Gastrocnemius medialis (tissue), 4 donors: Measurements from ENCODE around the gene EGFR. TPM values are rescaled to one million over a fixed set of nuclear protein-coding genes. Genes with fewer than 3 reads are reported as not detected.

Experiments used
- ATAC-seq, 2 donors: fragments of 150-250 bp; one replicate each; pipeline ENCODE4 v1.9.1; 2016
- DNase-seq, 2 donors: peaks; one replicate each; pipeline ENCODE4 v3.0.0-alpha.2; 2019
- H3K27ac ChIP-seq, 4 donors: fragments of 200-600 bp; sonication (generic); 1 replicate in 1 of 4; 2 replicates in 3 of 4; pipeline ENCODE4 v1.5.1; 2016 to 2018; ENCODE audit warnings: mild to moderate bottlenecking in 2 of 4, moderate library complexity in 1 of 4
- H3K27me3 ChIP-seq, 3 donors: fragments of 200-600 bp; sonication (generic) in 2 of 3; 1 replicate in 1 of 3; 2 replicates in 2 of 3; pipeline versions ENCODE4 v1.5.1 to v1.6.0; 2016 to 2019; ENCODE audit warnings: mild to moderate bottlenecking in 1 of 3, moderate library complexity in 1 of 3
- H3K36me3 ChIP-seq, 2 donors: fragments of 200-600 bp; sonication (generic) in 1 of 2; one replicate each; pipeline ENCODE4 v1.5.1; 2017 to 2018
- H3K4me1 ChIP-seq, 2 donors: fragments of 200-600 bp; sonication (generic) in 1 of 2; one replicate each; pipeline ENCODE4 v1.5.1; 2016 to 2017; ENCODE audit warnings: mild to moderate bottlenecking in 2 of 2
- H3K4me3 ChIP-seq, 4 donors: fragments of 200-600 bp; sonication (generic) in 3 of 4; 1 replicate in 1 of 4; 2 replicates in 3 of 4; pipeline ENCODE4 v1.5.1; 2016 to 2019; ENCODE audit warnings: mild to moderate bottlenecking in 2 of 4
- H3K9me3 ChIP-seq, 3 donors: fragments of 200-600 bp; sonication (generic) in 2 of 3; 1 replicate in 1 of 3; 2 replicates in 2 of 3; pipeline ENCODE4 v1.5.1; 2016 to 2019
- POLR2A ChIP-seq, 2 donors: fragments of 450-650 bp; IDR thresholded peaks; one replicate each; pipeline ENCODE4 v1.6.1; 2017; ENCODE audit warnings: antibody characterized with exemption in 2 of 2, mild to moderate bottlenecking in 2 of 2, moderate library complexity in 2 of 2
- in situ Hi-C, 4 donors: fragments of 200-750 bp; cut with MboI; loops; one replicate each; pipeline versions ENCODE4 v1.15.0 to v1.8.0; 2017; ENCODE audit warnings: low sequenced_read_pairs in 4 of 4
- intact Hi-C: fragments of 100-400 bp; cut with DNase I; formaldehyde crosslinking; loops from one replicate; pipeline ENCODE4 v1.15.1; 2023; ENCODE audit warnings: low total_unique reads
- total RNA-seq, 4 donors: library from RNA; depleted of rRNA; stranded (reverse); fragments of >200 nt; gene quantifications; one replicate each; pipeline versions ENCODE4 v1.1.0 to v1.2.3, GENCODE V29; 2016
- TF ChIP-seq, protein P1 (sequence below), 5 experiments: fragments of 450-650 bp in 3 of 5; fragments of 200-600 bp in 2 of 5; sonication (generic) in 2 of 5; IDR thresholded peaks in 4 of 5; conservative IDR thresholded peaks in 1 of 5; 1 replicate in 4 of 5; 2 replicates in 1 of 5; pipeline ENCODE4 v1.5.1; 2016 to 2019; ENCODE audit warnings: antibody characterized with exemption in 5 of 5, mild to moderate bottlenecking in 3 of 5, moderate library complexity in 3 of 5

Gene EGFR
- total RNA-seq, 4 donors from 2014 or later = 28.0 to 34.8 (median 29.4) TPM

GRCh38 chr7:55085511-55086412 is 66.9 kb downstream of the EGFR start:
- H3K36me3 ChIP-seq = no peaks in the 10 kb centered on the region
- intact Hi-C loops = no loop called here
- TF ChIP-seq POLR2A (IDR thresholded peaks at IDR 0.05) = no peak
- TF ChIP-seq, protein P1, sequence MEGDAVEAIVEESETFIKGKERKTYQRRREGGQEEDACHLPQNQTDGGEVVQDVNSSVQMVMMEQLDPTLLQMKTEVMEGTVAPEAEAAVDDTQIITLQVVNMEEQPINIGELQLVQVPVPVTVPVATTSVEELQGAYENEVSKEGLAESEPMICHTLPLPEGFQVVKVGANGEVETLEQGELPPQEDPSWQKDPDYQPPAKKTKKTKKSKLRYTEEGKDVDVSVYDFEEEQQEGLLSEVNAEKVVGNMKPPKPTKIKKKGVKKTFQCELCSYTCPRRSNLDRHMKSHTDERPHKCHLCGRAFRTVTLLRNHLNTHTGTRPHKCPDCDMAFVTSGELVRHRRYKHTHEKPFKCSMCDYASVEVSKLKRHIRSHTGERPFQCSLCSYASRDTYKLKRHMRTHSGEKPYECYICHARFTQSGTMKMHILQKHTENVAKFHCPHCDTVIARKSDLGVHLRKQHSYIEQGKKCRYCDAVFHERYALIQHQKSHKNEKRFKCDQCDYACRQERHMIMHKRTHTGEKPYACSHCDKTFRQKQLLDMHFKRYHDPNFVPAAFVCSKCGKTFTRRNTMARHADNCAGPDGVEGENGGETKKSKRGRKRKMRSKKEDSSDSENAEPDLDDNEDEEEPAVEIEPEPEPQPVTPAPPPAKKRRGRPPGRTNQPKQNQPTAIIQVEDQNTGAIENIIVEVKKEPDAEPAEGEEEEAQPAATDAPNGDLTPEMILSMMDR (IDR thresholded peaks at IDR 0.05 in 4 of 5, conservative IDR thresholded peaks at IDR 0.05 in 1 of 5) = no peak
- H3K4me1 ChIP-seq = peaks cover 24 to 46% of the 10 kb centered on the region in 2 donors
- no peaks in the 10 kb centered on the region for H3K27me3 ChIP-seq
- ATAC-seq = no peak
- no peak for DNase-seq
- in situ Hi-C loops = no loop called here
- no peaks in the 10 kb centered on the region for H3K9me3 ChIP-seq
- no peak overlapping the region for H3K4me3 ChIP-seq
- peak overlapping the region; percentile 41 to 66 (median 63) for H3K27ac ChIP-seq

DNA sequence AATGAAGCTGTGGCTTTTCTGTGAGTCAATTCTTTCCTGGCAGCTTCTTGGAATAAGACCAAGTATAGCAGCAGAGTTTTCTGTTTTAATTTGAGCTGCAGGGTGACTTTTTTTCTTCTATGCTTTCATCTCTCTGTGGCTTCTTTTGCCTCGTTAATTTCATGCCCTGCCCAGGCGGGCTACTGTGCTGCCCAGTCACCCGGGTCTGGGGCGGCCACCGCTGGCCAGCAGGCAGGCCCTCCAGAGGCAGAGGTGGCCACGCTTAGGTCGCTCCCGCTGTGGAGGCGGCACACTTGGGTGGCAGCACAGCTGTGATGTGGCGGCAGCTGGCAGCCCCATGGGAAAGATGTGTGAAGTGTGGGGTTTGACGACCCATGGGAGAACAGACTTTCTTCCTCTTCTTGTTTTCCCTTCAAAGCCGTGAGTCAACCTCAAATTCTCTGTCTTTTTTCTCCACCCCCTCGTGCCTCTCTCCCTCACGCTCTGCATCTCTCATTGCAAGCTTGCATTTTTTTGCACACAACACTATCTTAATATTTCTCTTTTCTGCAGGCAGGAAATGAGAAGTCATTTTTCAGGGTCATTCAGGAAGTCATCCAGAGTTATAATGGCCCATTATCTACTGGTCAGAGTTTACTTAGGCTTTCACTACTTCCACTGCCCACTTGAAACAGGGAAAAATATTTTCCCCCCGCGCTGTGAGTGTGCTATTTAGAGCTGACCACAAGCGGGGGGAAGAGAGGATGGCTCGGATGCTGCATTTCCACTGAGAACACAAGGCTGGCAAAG is 67.8 kb downstream of the EGFR start:
- DNase-seq = no peak
- no peaks in the 10 kb centered on the region for H3K36me3 ChIP-seq
- TF ChIP-seq, protein P1 (IDR thresholded peaks at IDR 0.05 in 4 of 5, conservative IDR thresholded peaks at IDR 0.05 in 1 of 5) = no peak
- TF ChIP-seq POLR2A (IDR thresholded peaks at IDR 0.05) = no peak
- peak overlapping the region; percentile 41 to 66 (median 63) for H3K27ac ChIP-seq
- no peaks in the 10 kb centered on the region for H3K27me3 ChIP-seq
- ATAC-seq = peak; percentile 15 to 17
- no peaks in the 10 kb centered on the region for H3K9me3 ChIP-seq
- intact Hi-C loops = no loop called here
- in situ Hi-C loops = no loop called here
- peaks cover 16 to 41% of the 10 kb centered on the region in 2 donors for H3K4me1 ChIP-seq
- no peak overlapping the region for H3K4me3 ChIP-seq

DNA sequence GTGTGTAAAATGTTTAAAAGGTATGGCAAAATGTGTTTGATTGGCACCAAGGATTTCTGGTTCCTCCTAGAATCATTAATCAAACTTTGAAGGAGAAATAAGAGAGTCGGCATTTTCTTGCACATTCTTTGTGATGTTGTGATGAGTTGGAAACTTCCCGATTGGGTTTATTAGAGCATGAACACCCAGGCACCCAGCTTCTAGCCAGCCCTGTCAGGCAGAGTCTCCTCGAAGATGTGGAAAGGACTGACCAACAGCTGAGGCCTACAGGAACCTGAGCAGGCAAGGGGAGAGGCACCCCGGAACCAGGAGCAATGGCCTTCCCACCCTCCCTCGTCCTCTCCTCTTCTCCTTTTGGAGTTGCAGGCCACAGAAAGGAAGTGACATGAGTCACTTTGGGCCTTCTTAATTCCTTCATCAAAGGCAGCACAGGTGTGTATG is 68.7 kb downstream of the EGFR start:
- TF ChIP-seq, protein P1 (IDR thresholded peaks at IDR 0.05 in 4 of 5, conservative IDR thresholded peaks at IDR 0.05 in 1 of 5) = no peak
- TF ChIP-seq POLR2A (IDR thresholded peaks at IDR 0.05) = no peak
- H3K4me1 ChIP-seq = peaks cover 23 to 42% of the 10 kb centered on the region in 2 donors

GRCh38 chr7:55088107-55088506 is 69.3 kb downstream of the EGFR start:
- Histone ChIP-seq H3K27me3 (no peaks in the 10 kb centered on the region), H3K4me3 (no peak overlapping the region), H3K36me3 (no peaks in the 10 kb centered on the region), H3K9me3 (no peaks in the 10 kb centered on the region), H3K27ac (peak overlapping the region in 3 of 4 donors; percentile 19 to 38 (median 29)), H3K4me1 (peaks cover 29 to 48% of the 10 kb centered on the region in 2 donors)
- ATAC-seq (no peak), DNase-seq (no peak)
- intact Hi-C loops = no loop called here
- TF ChIP-seq POLR2A (IDR thresholded peaks at IDR 0.05) = no peak
- TF ChIP-seq, protein P1 (IDR thresholded peaks at IDR 0.05 in 4 of 5, conservative IDR thresholded peaks at IDR 0.05 in 1 of 5) = no peak
- in situ Hi-C loops = no loop called here

More for the DNA sequence above, 68.7 kb downstream of the EGFR start:
- in situ Hi-C loops = no loop called here
- no peaks in the 10 kb centered on the region for H3K36me3 ChIP-seq
- intact Hi-C loops = no loop called here
- H3K9me3 ChIP-seq = no peaks in the 10 kb centered on the region
- no peak overlapping the region for H3K4me3 ChIP-seq
- peak overlapping the region in 3 of 4 donors; percentile 19 to 65 (median 29) for H3K27ac ChIP-seq
- no peaks in the 10 kb centered on the region for H3K27me3 ChIP-seq
- ATAC-seq (no peak), DNase-seq (no peak)
